ENCODE data around the gene KRT79. TPM values are rescaled to one million over a fixed set of nuclear protein-coding genes. Genes with fewer than 3 reads are reported as not detected.

The KRT79 gene
- total RNA-seq, 1 donor from 2014 or later: not detected

DNA sequence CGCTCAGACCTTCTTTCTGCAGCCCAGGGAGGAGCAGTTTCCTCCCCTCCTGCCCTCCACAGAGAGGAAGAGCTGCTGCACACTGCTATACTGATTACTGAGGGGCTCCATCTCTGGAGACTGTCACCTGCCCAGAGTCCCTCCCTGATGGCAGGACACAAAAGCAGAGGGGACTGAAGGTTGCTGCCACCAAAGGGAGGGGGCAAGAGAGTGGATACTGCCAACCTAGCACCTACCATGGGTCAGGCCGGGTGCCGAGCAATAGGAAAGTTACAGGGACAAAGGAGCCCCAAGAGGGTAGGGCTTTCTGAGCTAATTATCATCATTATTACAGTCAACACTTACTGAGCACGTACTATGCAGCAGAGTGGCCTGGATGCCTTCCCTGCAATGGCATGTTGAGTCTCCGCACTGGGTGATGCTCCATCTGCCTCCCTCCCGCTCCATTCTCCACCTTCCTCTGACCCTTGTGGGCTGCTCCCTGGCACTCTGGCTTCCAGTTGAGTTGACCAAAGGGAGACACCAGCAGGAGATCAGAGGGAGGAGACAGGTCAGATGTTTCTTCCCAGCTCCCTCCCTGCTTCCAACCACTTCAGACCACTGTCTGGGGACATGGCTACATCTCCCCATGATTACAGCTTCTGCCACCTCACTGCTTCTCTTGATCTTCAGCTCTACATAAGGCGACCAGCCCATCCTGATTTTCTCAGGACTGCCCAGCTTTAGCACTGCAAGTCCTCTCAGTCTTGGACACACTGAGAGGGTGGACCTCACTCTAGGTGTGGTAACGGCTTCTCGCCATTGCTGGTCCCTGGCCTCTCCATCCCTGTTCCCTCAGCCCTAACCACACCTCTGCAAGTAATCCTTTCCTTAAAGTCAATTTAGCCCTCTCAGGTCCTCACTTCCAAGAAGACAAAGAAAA lies 2.6 kb upstream of the KRT79 start:
- no peak for DNase-seq (ENCODE audit: low spot score)
- peaks cover 6% of the 10 kb centered on the region for H3K27me3 Mint-ChIP-seq (ENCODE audit: low read depth)
- no peaks in the 10 kb centered on the region for H3K9me3 Mint-ChIP-seq
- no peaks in the 10 kb centered on the region for H3K36me3 Mint-ChIP-seq (ENCODE audit: low read depth)
- peaks cover 25% of the 10 kb centered on the region for H3K4me1 Mint-ChIP-seq (ENCODE audit: low read depth)
- intact Hi-C loops (cut with micrococcal nuclease): no loop called here
- H3K4me3 Mint-ChIP-seq (ENCODE audit: low read depth): no peak overlapping the region
- peak overlapping the region; percentile 69 for H3K27ac Mint-ChIP-seq

DNA sequence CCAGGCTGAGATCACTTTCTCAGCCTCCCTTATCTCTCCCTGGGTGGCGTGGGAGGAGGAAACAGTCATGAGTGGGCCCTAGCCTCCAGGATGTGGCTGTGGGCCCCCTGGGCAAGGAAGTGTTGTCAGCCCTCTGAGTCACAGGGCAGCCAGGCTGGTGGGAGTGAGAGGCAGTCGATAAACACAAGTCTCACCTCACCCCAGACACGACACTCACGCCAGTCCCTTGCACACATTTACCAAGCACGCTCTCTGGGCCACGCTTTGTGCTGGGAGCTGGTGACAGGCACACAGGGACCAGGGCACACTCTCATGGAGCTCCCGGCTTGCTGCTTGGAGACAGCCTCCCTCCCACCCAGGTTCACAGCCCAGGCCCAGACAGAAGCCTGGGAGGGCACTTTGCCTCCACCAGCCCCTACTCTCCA lies 1.9 kb upstream of the KRT79 start:
- intact Hi-C loops (cut with micrococcal nuclease): no loop called here
- no peak overlapping the region for H3K4me3 Mint-ChIP-seq (ENCODE audit: low read depth)
- H3K9me3 Mint-ChIP-seq: no peaks in the 10 kb centered on the region
- peaks cover 6% of the 10 kb centered on the region for H3K27me3 Mint-ChIP-seq (ENCODE audit: low read depth)
- DNase-seq (ENCODE audit: low spot score): no peak
- peak overlapping the region; percentile 69 for H3K27ac Mint-ChIP-seq
- H3K36me3 Mint-ChIP-seq (ENCODE audit: low read depth): no peaks in the 10 kb centered on the region
- H3K4me1 Mint-ChIP-seq (ENCODE audit: low read depth): peaks cover 25% of the 10 kb centered on the region

DNA sequence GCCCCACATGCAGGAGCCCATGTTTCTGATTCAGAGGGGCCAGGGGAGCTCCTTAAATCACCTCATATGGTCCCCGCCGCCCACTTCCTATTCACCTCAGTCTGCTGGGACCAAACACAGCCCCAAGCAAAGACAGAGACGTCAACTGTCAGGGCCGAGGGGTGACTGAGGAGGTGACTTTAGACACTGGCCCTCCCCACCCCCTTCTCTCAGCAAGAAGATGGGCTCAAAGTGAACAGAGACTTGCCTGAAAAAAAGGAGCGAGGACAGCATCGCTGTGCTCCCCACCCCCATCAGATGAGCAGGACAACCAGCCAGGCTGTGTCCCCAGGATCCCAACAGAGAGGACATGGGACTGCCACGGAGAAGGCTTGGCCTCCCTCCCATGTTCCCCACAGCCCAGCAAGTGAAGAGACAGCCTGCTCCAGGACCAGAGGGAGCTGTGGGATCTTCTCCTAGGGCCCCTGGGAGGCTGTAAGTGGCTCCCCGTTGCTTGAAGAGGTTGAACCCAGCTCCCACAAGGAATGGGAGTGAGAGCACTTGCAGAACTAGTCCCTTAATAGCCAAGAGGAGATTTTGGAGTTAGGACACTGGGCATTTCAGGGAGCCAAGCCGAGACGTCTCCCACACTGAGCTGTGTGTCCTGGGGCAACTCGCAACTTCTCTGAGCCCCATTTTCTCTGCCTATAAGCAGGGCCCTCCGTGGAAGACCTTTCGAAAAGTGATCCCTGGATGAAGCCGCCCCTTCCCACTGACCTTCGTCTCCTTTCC lies 1.3 kb upstream of the KRT79 start:
- Mint-ChIP-seq H3K4me1 (ENCODE audit: low read depth) (peaks cover 25% of the 10 kb centered on the region), H3K27me3 (ENCODE audit: low read depth) (peaks cover 6% of the 10 kb centered on the region), H3K36me3 (ENCODE audit: low read depth) (no peaks in the 10 kb centered on the region), H3K9me3 (no peaks in the 10 kb centered on the region), H3K4me3 (ENCODE audit: low read depth) (no peak overlapping the region), H3K27ac (peak overlapping the region; percentile 69)
- intact Hi-C loops (cut with micrococcal nuclease): no loop called here
- DNase-seq (ENCODE audit: low spot score): no peak

DNA sequence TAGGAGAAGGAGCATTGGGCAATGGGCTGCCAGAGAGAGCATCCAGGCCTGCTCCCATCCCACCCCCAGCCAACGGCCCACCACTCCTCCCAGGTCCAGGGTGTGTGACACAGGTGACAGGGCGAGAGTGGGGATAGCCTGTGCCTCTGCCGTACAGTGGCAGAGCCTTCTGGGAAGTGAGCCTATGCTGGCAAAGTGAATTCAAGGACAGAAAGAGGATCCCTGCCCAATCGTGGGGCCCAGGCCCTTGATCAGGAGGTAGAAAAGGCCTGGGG lies 553 bp upstream of the KRT79 start:
- H3K4me1 Mint-ChIP-seq (ENCODE audit: low read depth): peaks cover 25% of the 10 kb centered on the region
- H3K27me3 Mint-ChIP-seq (ENCODE audit: low read depth): peaks cover 3% of the 10 kb centered on the region
- DNase-seq (ENCODE audit: low spot score): no peak
- no peak overlapping the region for H3K4me3 Mint-ChIP-seq (ENCODE audit: low read depth)
- H3K9me3 Mint-ChIP-seq: no peaks in the 10 kb centered on the region
- H3K27ac Mint-ChIP-seq: no peak overlapping the region
- intact Hi-C loops (cut with micrococcal nuclease): no loop called here
- no peaks in the 10 kb centered on the region for H3K36me3 Mint-ChIP-seq (ENCODE audit: low read depth)

DNA sequence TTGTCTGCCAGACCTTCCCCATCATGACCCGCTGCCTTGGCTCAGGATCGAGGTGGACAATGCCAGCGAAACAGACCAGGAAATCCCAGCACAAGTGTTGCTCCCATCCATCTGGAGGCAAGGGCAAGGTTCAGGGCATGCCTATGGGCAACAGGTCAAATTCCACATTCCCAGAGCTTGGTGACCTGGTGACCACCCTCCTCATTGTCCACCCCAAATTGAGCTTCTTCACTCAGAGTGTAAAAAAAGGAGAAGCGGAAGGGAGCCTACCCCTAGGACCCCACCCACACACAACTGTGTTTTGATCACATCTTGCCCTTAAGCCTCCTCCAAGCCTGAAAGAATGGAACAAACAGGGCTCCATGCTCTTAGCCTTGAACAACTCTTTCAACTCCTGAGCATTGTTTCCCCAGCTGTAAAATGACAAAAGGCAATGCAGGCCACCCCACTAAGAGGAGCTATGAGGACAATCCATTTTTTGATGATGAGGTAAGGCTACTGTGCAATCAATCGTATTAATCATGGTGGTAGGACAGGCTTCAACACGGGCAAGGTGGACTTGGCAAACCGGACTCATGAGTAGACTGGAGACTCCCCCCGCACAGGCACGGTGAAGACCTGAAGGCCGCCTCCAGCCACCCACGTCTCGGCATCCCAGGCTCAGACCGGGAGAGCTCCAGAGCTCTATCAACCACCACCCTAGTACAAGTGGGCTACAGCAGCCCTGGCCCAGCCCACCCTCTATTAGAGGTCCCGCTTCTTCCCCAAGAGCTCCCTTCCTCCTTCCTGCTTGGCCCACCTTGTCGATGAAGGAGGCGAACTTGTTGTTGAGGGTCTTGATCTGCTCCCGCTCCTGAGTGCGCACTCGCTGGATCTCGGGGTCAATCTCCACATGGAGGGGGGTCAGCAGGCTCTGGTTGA lies 866 bp downstream of the KRT79 start:
- Mint-ChIP-seq H3K27ac (no peak overlapping the region), H3K4me1 (ENCODE audit: low read depth) (peaks cover 32% of the 10 kb centered on the region), H3K9me3 (no peaks in the 10 kb centered on the region), H3K27me3 (ENCODE audit: low read depth) (no peaks in the 10 kb centered on the region), H3K36me3 (ENCODE audit: low read depth) (no peaks in the 10 kb centered on the region), H3K4me3 (ENCODE audit: low read depth) (no peak overlapping the region)
- intact Hi-C loops (cut with micrococcal nuclease): no loop called here
- no peak for DNase-seq (ENCODE audit: low spot score)

DNA sequence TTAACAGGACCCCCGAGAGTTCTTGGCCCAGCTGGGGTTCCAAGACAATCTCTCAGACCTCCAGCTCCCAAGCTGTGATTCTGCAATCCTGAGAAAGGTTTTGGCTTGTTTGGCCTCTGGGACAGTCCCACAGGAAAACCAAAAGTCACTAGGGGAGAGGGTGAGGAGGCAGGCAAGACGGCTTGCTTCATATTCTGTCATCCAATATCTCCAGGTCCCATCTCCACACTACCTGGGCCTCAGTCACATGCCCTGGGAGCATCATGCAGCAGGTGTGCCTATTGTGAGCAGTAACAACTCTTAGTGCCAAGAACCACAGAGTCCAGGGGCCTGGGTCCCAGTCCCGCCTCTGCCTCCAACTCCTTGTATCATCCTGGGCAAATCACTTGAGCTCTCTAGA lies 1.7 kb downstream of the KRT79 start:
- Mint-ChIP-seq H3K27me3 (ENCODE audit: low read depth) (no peaks in the 10 kb centered on the region), H3K36me3 (ENCODE audit: low read depth) (no peaks in the 10 kb centered on the region), H3K4me1 (ENCODE audit: low read depth) (peaks cover 29% of the 10 kb centered on the region), H3K4me3 (ENCODE audit: low read depth) (no peak overlapping the region), H3K27ac (no peak overlapping the region), H3K9me3 (no peaks in the 10 kb centered on the region)
- no peak for DNase-seq (ENCODE audit: low spot score)
- intact Hi-C loops (cut with micrococcal nuclease): no loop called here

DNA sequence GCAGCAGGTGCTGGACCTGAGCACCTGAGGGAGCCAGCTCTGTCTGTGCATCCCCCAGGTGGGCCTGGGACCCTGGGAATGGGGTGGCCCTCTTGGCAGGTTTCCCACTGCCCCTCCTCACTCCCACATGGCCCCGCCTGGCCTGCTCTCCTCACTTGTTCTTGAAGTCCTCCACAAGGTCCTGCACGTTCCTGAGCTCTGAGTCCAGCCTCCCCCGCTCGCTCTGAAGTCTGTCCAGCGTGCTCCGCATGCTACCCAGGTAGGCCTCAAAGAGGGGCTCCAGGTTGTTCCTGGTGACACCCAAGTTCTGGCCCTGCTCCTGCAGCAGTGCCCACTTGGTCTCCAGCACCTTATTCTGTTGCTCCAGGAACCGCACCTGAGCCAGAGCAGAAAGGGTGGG lies 2.9 kb downstream of the KRT79 start:
- Mint-ChIP-seq H3K27ac (no peak overlapping the region), H3K36me3 (ENCODE audit: low read depth) (no peaks in the 10 kb centered on the region)
- intact Hi-C loops (cut with micrococcal nuclease): no loop called here

DNA sequence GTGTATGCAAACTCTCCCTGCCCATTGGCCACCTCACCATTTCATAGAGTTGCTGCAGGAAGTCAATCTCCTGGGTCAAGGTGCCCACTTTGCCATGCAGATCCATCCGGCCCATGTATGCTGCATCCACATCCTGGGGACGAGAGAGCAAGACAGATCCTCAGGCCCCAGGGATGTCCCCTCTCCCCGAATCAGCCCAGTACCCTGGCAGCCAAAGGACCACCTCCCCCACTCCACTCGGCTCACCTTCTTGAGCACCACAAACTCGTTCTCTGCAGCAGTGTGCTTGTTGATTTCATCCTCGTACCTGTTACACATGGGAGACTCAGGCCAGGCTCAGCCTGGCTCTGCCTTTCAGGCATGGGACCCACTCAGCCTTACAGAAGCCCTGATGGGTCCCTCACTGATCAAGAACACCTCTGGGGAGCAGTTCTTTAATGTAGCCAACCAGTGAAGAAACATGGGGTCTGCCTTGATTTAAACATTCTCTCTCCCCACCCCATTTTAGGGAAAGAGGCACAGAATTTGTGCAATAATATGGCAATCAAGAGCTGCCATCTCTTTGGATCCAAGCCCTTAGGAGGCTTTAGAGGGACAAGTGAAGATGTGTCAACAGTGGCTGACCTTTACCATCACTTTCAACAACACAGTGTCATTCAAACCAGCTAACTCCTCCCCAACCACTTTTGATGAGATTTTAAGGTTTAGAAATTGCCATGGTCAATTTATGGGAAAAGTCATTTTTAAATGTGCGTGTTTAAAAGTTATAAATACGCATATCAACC lies 3.9 kb downstream of the KRT79 start:
- no peak overlapping the region for H3K27ac Mint-ChIP-seq
- H3K27me3 Mint-ChIP-seq (ENCODE audit: low read depth): no peaks in the 10 kb centered on the region

More for the DNA sequence above, 2.9 kb downstream of the KRT79 start:
- H3K9me3 Mint-ChIP-seq: no peaks in the 10 kb centered on the region
- H3K27me3 Mint-ChIP-seq (ENCODE audit: low read depth): no peaks in the 10 kb centered on the region
- no peak for DNase-seq (ENCODE audit: low spot score)
- peaks cover 18% of the 10 kb centered on the region for H3K4me1 Mint-ChIP-seq (ENCODE audit: low read depth)
- no peak overlapping the region for H3K4me3 Mint-ChIP-seq (ENCODE audit: low read depth)

DNA sequence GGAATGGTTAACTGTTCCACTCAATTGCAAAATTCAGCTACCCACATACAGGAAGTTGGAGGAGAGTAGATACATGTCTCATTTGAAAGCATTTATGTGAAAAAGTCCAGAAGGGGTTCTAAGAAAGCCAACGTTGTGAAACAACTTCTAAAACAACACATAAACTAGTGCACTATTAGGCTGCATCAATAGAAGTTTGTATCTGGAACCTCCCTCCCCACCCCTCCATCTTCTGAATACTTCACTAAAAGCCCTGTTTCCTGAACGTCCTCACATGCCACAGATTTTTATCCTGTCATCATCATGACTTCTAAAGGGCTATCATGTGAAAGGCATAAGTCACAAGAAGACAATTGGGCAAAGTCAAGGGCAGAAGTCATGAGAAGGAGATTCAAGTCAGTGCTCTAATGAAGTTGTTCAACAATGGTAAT lies 5.5 kb downstream of the KRT79 start:
- no peak for DNase-seq (ENCODE audit: low spot score)
- H3K36me3 Mint-ChIP-seq (ENCODE audit: low read depth): no peaks in the 10 kb centered on the region
- H3K9me3 Mint-ChIP-seq: no peaks in the 10 kb centered on the region
- H3K27me3 Mint-ChIP-seq (ENCODE audit: low read depth): no peaks in the 10 kb centered on the region
- intact Hi-C loops (cut with micrococcal nuclease): no loop called here
- no peak overlapping the region for H3K4me3 Mint-ChIP-seq (ENCODE audit: low read depth)
- peaks cover 7% of the 10 kb centered on the region for H3K4me1 Mint-ChIP-seq (ENCODE audit: low read depth)
- H3K27ac Mint-ChIP-seq: no peak overlapping the region

More for the DNA sequence above, 3.9 kb downstream of the KRT79 start:
- no peak for DNase-seq (ENCODE audit: low spot score)
- Mint-ChIP-seq H3K9me3 (no peaks in the 10 kb centered on the region), H3K4me1 (ENCODE audit: low read depth) (peaks cover 7% of the 10 kb centered on the region), H3K4me3 (ENCODE audit: low read depth) (no peak overlapping the region), H3K36me3 (ENCODE audit: low read depth) (no peaks in the 10 kb centered on the region)
- intact Hi-C loops (cut with micrococcal nuclease): no loop called here

DNA sequence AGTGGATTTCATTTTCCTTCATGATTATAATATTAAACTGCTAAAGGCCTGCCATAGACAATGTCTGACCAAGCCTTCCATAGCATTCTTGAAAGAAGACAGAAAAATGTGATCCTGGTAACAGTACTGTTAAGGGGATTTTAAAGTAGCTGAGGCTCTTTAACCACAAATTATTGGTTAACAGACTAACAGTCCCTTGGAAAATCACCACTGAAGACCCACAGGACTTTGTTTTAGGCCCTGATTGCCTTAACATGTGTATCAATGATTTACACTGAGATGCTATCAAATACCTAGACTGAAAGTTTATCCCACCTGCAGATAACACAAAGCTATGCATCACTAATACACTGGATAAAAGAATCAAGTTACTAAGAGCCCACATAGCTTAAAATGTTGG lies 6.0 kb downstream of the KRT79 start:
- Mint-ChIP-seq H3K4me3 (ENCODE audit: low read depth) (no peak overlapping the region), H3K36me3 (ENCODE audit: low read depth) (no peaks in the 10 kb centered on the region), H3K4me1 (ENCODE audit: low read depth) (peaks cover 7% of the 10 kb centered on the region), H3K27me3 (ENCODE audit: low read depth) (no peaks in the 10 kb centered on the region), H3K27ac (no peak overlapping the region), H3K9me3 (no peaks in the 10 kb centered on the region)
- DNase-seq (ENCODE audit: low spot score): no peak
- intact Hi-C loops (cut with micrococcal nuclease): no loop called here

DNA sequence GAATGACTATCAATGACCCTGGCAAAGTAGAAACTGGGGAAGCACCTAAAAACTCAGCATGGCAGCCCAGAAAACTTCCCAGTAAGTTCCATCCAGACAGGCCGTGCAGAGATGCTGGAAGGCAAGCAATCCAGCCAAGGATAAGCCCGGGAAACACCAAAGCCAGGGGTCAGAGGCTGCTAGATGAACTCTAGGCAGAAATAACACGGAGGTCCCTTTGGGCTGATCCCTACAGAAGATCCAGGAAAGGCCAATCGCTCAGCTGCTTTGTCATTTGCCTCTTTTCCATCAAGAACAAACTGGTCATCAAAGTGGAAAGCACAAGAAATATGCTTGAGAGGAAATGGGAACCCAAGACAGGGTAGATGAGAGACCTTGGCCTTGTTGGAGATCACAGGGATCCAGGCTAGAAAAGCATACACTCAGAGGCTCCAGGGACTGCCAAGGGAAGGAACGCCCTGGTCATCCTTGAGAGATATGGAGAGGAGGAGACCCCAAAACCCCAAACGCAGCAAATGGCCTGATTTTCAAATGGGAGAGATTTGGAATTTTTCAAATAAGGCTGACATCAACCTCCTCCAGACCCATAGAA lies 6.5 kb downstream of the KRT79 start:
- no peak overlapping the region for H3K27ac Mint-ChIP-seq
- intact Hi-C loops (cut with micrococcal nuclease): no loop called here
- DNase-seq (ENCODE audit: low spot score): no peak
- H3K9me3 Mint-ChIP-seq: no peaks in the 10 kb centered on the region
- H3K4me3 Mint-ChIP-seq (ENCODE audit: low read depth): no peak overlapping the region
- no peaks in the 10 kb centered on the region for H3K36me3 Mint-ChIP-seq (ENCODE audit: low read depth)
- no peaks in the 10 kb centered on the region for H3K27me3 Mint-ChIP-seq (ENCODE audit: low read depth)
- H3K4me1 Mint-ChIP-seq (ENCODE audit: low read depth): peaks cover 7% of the 10 kb centered on the region

Measured in activated T-helper 2 cell treated with anti-CD3 and anti-CD28 coated beads, Interferon-gamma antibody, Interleukin-2, Interleukin-4, amounts not matched to agents 10 μg/mL and 5 μg/mL and 100 μg/mL, durations not matched to agents 14 hours and 24 hours and 36 hours (primary cell).